Erythroblast (primary cell): Measurements from ENCODE around the gene ZBTB20.

Source experiments
- GATA1 ChIP-seq: IDR thresholded peaks from 2 replicates; pipeline ENCODE4 v1.6.1; 2011; ENCODE audit warnings: low read depth, mild to moderate bottlenecking, control low read depth, low read length, moderate library complexity
- POLR2A ChIP-seq: IDR thresholded peaks from 2 replicates; pipeline ENCODE4 v1.6.1; 2011; ENCODE audit warnings: mild to moderate bottlenecking, low read length

- TF ChIP-seq POLR2A (no peak), GATA1 (no peak)
Measured at GRCh38 chr3:114711321-114711886, 435.7 kb downstream of the ZBTB20 start.
